Neuronal stem cell (in vitro differentiated cells): ENCODE data around the gene CNIH2.

Experiments used
- DNase-seq: peaks from one replicate; pipeline ENCODE4 v3.0.0-alpha.2; 2013; ENCODE audit warnings: low spot score
- H2AFZ ChIP-seq: one replicate; pipeline ENCODE4 v1.6.1; 2013; ENCODE audit warnings: mild to moderate bottlenecking, low read length, inconsistent platforms
- H2AK5ac ChIP-seq: 2 replicates; pipeline ENCODE4 v1.6.1; 2013; ENCODE audit warnings: low read depth, mild to moderate bottlenecking, inconsistent platforms, low read length, moderate library complexity, mixed read lengths
- H2BK120ac ChIP-seq: 2 replicates; pipeline ENCODE4 v1.6.1; 2013; ENCODE audit warnings: low read depth, mild to moderate bottlenecking, inconsistent platforms, low read length, moderate library complexity, mixed read lengths
- H2BK12ac ChIP-seq: one replicate; pipeline ENCODE4 v1.6.1; 2013; ENCODE audit warnings: low read length, inconsistent platforms
- H2BK15ac ChIP-seq: 2 replicates; pipeline ENCODE4 v1.6.1; 2013; ENCODE audit warnings: mild to moderate bottlenecking, low read length, inconsistent platforms, mixed read lengths
- H2BK5ac ChIP-seq: one replicate; pipeline ENCODE4 v1.6.1; 2013; ENCODE audit warnings: inconsistent platforms, mild to moderate bottlenecking, low read length, moderate library complexity
- H3K14ac ChIP-seq: one replicate; pipeline ENCODE4 v1.6.1; 2013; ENCODE audit warnings: low read length, inconsistent platforms
- H3K18ac ChIP-seq: 2 replicates; pipeline ENCODE4 v1.6.1; 2013; ENCODE audit warnings: low read length, inconsistent platforms
- H3K23ac ChIP-seq: 2 replicates; pipeline ENCODE4 v1.6.1; 2013; ENCODE audit warnings: low read depth, mild to moderate bottlenecking, mixed read lengths, low read length, inconsistent platforms; ENCODE audit not compliant: poor library complexity
- H3K27ac ChIP-seq: replicated peaks from 3 replicates; pipeline ENCODE4 v1.5.1; 2013; ENCODE audit warnings: low read length, inconsistent platforms
- H3K27me3 ChIP-seq, 3 experiments: 2 replicates each; pipeline ENCODE4 v1.6.1; 2013; ENCODE audit warnings: low read length in 3 of 3, mild to moderate bottlenecking in 2 of 3, inconsistent platforms in 1 of 3, low read depth in 1 of 3, mixed read lengths in 1 of 3, moderate library complexity in 1 of 3; ENCODE audit not compliant: control insufficient read depth in 3 of 3, insufficient read depth in 3 of 3
- H3K36me3 ChIP-seq, 2 donors: replicated peaks in 1 of 2; 2 replicates each; pipeline ENCODE4 v1.6.1; 2013; ENCODE audit warnings: low read length in 2 of 2; ENCODE audit not compliant: control insufficient read depth in 2 of 2, insufficient read depth in 2 of 2
- H3K4ac ChIP-seq: 2 replicates; pipeline ENCODE4 v1.6.1; 2013; ENCODE audit warnings: inconsistent platforms, mild to moderate bottlenecking, low read length, moderate library complexity
- H3K4me1 ChIP-seq, 2 donors: 1 replicate in 1 of 2; 2 replicates in 1 of 2; pipeline ENCODE4 v1.6.1; 2013; ENCODE audit warnings: low read length in 2 of 2, low read depth in 1 of 2; ENCODE audit not compliant: control insufficient read depth in 2 of 2, insufficient read depth in 1 of 2
- H3K4me2 ChIP-seq: one replicate; pipeline ENCODE4 v1.6.1; 2013; ENCODE audit warnings: mild to moderate bottlenecking, low read length, inconsistent platforms; ENCODE audit not compliant: insufficient read depth, poor library complexity, severe bottlenecking
- H3K4me3 ChIP-seq, 2 donors: 2 replicates each; pipeline ENCODE4 v1.5.1; 2013; ENCODE audit warnings: low read length in 2 of 2, mild to moderate bottlenecking in 2 of 2, inconsistent platforms in 1 of 2, moderate library complexity in 1 of 2
- H3K79me1 ChIP-seq: one replicate; pipeline ENCODE4 v1.6.1; 2013; ENCODE audit warnings: low read depth, mild to moderate bottlenecking, inconsistent platforms, low read length, moderate library complexity
- H3K9ac ChIP-seq: one replicate; pipeline ENCODE4 v1.6.1; 2013; ENCODE audit warnings: mild to moderate bottlenecking, low read depth, low read length, inconsistent platforms; ENCODE audit not compliant: poor library complexity
- H3K9me3 ChIP-seq, 2 donors: replicated peaks in 1 of 2; 2 replicates each; pipeline versions ENCODE3 to v1.6.1; 2013; ENCODE audit warnings: low read length in 2 of 2, mild to moderate bottlenecking in 2 of 2, inconsistent platforms in 1 of 2, low read depth in 1 of 2, mixed read lengths in 1 of 2, moderate library complexity in 1 of 2; ENCODE audit not compliant: control insufficient read depth in 2 of 2, insufficient read depth in 1 of 2
- H4K8ac ChIP-seq: one replicate; pipeline ENCODE4 v1.6.1; 2013; ENCODE audit warnings: low read depth, mild to moderate bottlenecking, inconsistent platforms, low read length, moderate library complexity
- H4K91ac ChIP-seq: one replicate; pipeline ENCODE4 v1.6.1; 2013; ENCODE audit warnings: low read length, low read depth, mild to moderate bottlenecking, inconsistent platforms; ENCODE audit not compliant: poor library complexity
- WGBS, 2 donors: extraction: QIAGEN DNeasy Blood & Tissue Kit; methylation state at CpG; one replicate each; pipeline ENCODE4 v1.1.7; 2013; ENCODE audit warnings: missing lambda C conversion rate in 2 of 2, mixed read lengths in 1 of 2; ENCODE audit not compliant: insufficient read length in 2 of 2, insufficient replicate concordance in 1 of 2; ENCODE audit errors: extremely low coverage in 2 of 2; 5-methylcytosine and 5-hydroxymethylcytosine counted together

Gene CNIH2

DNA sequence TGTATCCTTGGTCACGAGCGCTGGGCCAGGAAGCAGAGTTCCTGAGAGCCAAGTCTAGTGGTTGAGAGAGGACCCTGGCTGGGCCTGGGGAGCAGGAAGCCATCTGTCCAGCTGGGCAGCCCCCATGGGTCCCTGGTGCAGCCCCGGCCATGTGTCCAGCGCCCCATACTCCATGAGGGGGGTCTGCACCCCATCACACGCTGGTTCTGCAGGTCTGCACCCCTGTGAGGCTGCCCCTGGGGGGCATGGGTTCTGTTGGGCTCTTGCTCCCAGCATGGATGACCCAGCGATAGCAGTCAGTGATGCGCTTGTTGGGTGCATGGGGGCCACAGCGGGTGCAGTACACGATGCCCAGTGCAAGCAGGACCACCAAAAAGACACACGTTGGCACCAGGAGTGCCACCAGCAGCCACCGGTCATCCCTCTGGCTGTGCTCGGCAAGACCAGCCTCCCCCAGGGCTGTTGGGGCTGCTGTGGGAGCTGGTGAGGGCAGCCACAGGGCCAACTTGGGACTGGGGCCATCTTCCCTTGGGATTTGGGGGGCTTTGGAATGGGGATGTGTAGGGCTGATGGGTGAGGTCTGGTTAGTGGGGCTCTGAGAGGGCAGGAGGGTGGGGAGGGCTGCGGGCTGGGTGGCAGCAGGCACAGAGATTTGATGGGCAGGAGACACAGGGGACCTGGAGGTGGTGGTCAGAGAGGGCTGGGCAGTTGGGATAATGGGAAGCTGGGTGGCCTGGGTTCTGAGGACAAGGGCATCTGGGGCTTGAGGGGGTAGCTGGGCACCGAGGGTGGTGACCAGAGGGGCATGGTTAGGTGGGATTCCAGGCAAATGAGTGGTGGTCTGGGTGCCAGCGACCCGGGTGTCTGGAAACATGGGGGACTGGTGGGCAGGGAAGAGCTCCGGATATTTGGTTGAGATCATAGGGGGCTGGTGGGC, 36.9 kb downstream of the CNIH2 start:
- H3K14ac ChIP-seq, result no peak overlapping the region
- H4K91ac ChIP-seq, result peak overlapping the region; percentile 80
- no peaks in the 10 kb centered on the region for H3K36me3 ChIP-seq
- no CpG with 5 or more reads among the region's 17 CpGs for WGBS, 2 donors
- H2AK5ac ChIP-seq, result peak overlapping the region; percentile 98
- no peak for DNase-seq
- H3K23ac ChIP-seq, result no peak overlapping the region
- peak overlapping the region; percentile 59 for H2BK5ac ChIP-seq
- H2BK120ac ChIP-seq, result peak overlapping the region; percentile 68
- peak overlapping the region; percentile 45 for H3K9ac ChIP-seq
- peaks cover 0 to 2% (median 0%) of the 10 kb centered on the region in 3 experiments for H3K27me3 ChIP-seq
- no peak overlapping the region for H4K8ac ChIP-seq
- H3K4me2 ChIP-seq, result no peak overlapping the region
- no peak overlapping the region for H3K27ac ChIP-seq
- H3K4me1 ChIP-seq, result peaks cover 22 to 30% of the 10 kb centered on the region in 2 donors
- H2AFZ ChIP-seq, result no peak overlapping the region
- peak overlapping the region; percentile 60 for H3K4ac ChIP-seq
- H3K18ac ChIP-seq, result peak overlapping the region; percentile 38
- H2BK12ac ChIP-seq, result peak overlapping the region; percentile 89
- H3K79me1 ChIP-seq, result no peaks in the 10 kb centered on the region
- H3K9me3 ChIP-seq, result no peaks in the 10 kb centered on the region
- H2BK15ac ChIP-seq, result peak overlapping the region; percentile 88
- no peak overlapping the region for H3K4me3 ChIP-seq

GRCh38 chr11:66315498-66315885, 37.5 kb downstream of the CNIH2 start:
- Histone ChIP-seq H4K8ac (no peak overlapping the region), H3K14ac (no peak overlapping the region), H3K9me3 (no peaks in the 10 kb centered on the region), H3K4me3 (no peak overlapping the region), H2BK120ac (peak overlapping the region; percentile 68), H3K4ac (peak overlapping the region; percentile 5), H2BK5ac (peak overlapping the region; percentile 43), H3K4me2 (no peak overlapping the region), H2BK12ac (no peak overlapping the region), H3K27ac (no peak overlapping the region), H3K27me3 (peaks cover 0 to 2% (median 0%) of the 10 kb centered on the region in 3 experiments), H3K9ac (peak overlapping the region; percentile 47), H2AFZ (no peak overlapping the region), H4K91ac (peak overlapping the region; percentile 74), H3K18ac (peak overlapping the region; percentile 4), H3K36me3 (no peaks in the 10 kb centered on the region), H2AK5ac (peak overlapping the region; percentile 98), H2BK15ac (peak overlapping the region; percentile 88), H3K23ac (peak overlapping the region; percentile 50), H3K4me1 (peaks cover 22 to 30% of the 10 kb centered on the region in 2 donors), H3K79me1 (no peaks in the 10 kb centered on the region)
- no peak for DNase-seq
- no CpG with 5 or more reads among the region's 14 CpGs for WGBS, 2 donors

DNA sequence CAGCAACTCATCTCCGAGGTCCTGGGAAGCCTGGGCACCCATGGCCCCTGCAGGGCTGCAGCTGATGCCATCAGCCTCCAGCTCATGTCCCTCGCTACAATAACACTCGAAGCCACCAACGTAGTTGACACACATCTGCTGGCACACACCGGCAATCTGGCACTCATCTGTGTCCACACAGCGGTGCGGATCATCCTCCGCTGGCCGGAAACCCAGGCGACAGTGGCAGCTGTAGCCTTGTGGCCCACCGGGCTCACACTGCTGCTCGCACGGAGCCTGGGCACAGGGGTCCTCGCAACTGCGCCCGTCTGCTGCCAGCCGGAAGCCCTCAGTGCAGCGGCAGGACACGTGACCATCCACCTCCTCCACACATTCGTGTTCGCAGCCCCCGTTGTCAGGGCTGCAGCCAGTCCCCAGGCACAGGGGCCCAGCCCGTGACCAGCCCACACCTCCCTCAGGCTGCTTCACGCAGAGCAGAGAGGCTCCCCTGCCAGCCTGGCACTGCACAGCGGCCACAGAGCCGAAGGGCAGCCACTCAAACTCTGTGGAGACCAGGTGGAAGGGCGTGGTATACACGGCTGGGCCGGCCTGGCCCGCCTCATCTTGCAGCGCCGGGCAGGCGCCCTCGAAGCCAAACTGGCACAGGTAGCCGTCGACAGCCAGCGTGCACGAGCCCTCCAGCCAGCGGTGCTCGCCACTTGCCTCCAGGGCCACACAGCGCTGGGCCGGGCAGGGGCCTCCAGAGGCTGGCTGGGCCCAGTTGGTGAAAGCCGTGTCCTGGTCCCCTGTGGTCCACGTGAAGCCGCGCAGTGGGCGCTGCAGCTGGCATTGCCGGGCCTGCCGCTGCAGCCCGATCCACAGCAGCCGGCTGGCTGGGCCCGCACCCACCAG, 38.2 kb downstream of the CNIH2 start:
- Histone ChIP-seq H2BK5ac (no peak overlapping the region), H3K4me3 (no peak overlapping the region), H2AK5ac (peak overlapping the region; percentile 98), H2BK15ac (peak overlapping the region; percentile 88), H4K91ac (peak overlapping the region; percentile 74), H2BK120ac (peak overlapping the region; percentile 68), H3K18ac (peak overlapping the region; percentile 69), H3K27me3 (no peaks in the 10 kb centered on the region), H3K9me3 (no peaks in the 10 kb centered on the region), H3K4ac (peak overlapping the region; percentile 79), H3K23ac (peak overlapping the region; percentile 50), H3K4me1 (peaks cover 22 to 30% of the 10 kb centered on the region in 2 donors), H3K9ac (peak overlapping the region; percentile 70), H2AFZ (peak overlapping the region; percentile 84), H3K4me2 (no peak overlapping the region), H2BK12ac (peak overlapping the region; percentile 64), H3K36me3 (no peaks in the 10 kb centered on the region), H4K8ac (no peak overlapping the region), H3K79me1 (no peaks in the 10 kb centered on the region), H3K14ac (peak overlapping the region; percentile 91), H3K27ac (no peak overlapping the region)
- no peak for DNase-seq
- WGBS, 2 donors, result no CpG with 5 or more reads among the region's 52 CpGs
